NCI-H345 treated with DMSO at 0.1 percent for 48 hours (cell line): Measurements from ENCODE around the gene SELPLG.
"Not testable (repeated sequence)": the region's sequence is repeated elsewhere in the genome, so short reads cannot be mapped to it uniquely, and the experiment has no call there.

Source experiments
- DNase-seq: peaks from one replicate; lab custom pipeline; 2025; ENCODE audit not compliant: unreplicated experiment; lab: John Stamatoyannopoulos, UW

SELPLG gene

GRCh38 chr12:108575199-108575912, 58.3 kb downstream of the SELPLG start:
- DNase-seq: no peak

- DNase-seq: not testable (repeated sequence)
These were observed 59.4 kb downstream of the SELPLG start for GRCh38 chr12:108574276-108574675.

- no peak for DNase-seq
These were observed 60.4 kb downstream of the SELPLG start for GRCh38 chr12:108573317-108573716.

DNA sequence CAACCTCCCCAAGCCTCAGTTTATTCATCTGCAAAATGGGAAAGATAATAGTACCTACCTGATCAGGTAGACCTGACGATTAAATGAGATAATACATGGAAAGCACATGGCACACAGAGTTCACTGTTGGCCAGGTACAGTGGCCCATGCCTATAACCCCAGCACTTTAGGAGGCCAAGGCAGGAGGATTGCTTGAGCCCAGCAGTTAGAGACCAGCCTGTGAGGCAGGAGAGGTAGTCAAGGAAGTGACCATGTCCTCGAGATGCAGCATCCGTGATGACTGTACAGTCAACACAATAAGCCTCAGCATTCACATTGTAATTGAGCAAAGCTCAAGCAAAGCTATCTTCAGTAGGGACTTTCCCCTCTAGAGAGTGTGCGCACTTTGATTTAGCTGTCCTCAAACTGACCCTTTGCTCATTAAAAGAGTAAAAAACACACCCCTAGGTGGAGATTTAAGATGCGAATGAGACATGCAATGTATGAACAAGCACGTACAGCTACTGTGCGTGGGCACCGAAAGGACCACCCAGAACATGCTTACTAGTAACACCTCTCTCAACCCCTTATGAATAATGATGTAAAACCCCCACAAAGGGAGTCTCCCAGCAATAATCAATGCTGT, 61.4 kb downstream of the SELPLG start:
- DNase-seq: no peak
